Mononuclear cell (primary cell): Measurements from ENCODE around the gene ITSN1. TPM values are rescaled to one million over a fixed set of nuclear protein-coding genes. Genes with fewer than 3 reads are reported as not detected.
"Not testable (repeated sequence)": the region's sequence is repeated elsewhere in the genome, so short reads cannot be mapped to it uniquely, and the experiment has no call there.

ENCODE experiments used
- H3K27me3 ChIP-seq: 2 replicates; pipeline ENCODE4 v1.6.0; 2011; ENCODE audit warnings: low read length, control low read depth; ENCODE audit not compliant: insufficient read depth
- H3K4me1 ChIP-seq: 2 replicates; pipeline ENCODE4 v1.5.1; 2011; ENCODE audit warnings: mild to moderate bottlenecking, low read length, control low read depth; ENCODE audit not compliant: insufficient read depth
- H3K4me3 ChIP-seq: 2 replicates; pipeline ENCODE4 v1.5.1; 2011; ENCODE audit warnings: mild to moderate bottlenecking, low read length, moderate library complexity
- H3K9me3 ChIP-seq: 2 replicates; pipeline ENCODE4 v1.5.1; 2011; ENCODE audit warnings: low read depth, mild to moderate bottlenecking, control low read depth, low read length
- total RNA-seq: library from RNA; depleted of rRNA; stranded (reverse); fragments of >200 nt; gene quantifications from one replicate; pipeline ENCODE4 v1.2.3, GENCODE V29; 2012

ITSN1 gene
- total RNA-seq, 1 donor, result 2.1 TPM

DNA sequence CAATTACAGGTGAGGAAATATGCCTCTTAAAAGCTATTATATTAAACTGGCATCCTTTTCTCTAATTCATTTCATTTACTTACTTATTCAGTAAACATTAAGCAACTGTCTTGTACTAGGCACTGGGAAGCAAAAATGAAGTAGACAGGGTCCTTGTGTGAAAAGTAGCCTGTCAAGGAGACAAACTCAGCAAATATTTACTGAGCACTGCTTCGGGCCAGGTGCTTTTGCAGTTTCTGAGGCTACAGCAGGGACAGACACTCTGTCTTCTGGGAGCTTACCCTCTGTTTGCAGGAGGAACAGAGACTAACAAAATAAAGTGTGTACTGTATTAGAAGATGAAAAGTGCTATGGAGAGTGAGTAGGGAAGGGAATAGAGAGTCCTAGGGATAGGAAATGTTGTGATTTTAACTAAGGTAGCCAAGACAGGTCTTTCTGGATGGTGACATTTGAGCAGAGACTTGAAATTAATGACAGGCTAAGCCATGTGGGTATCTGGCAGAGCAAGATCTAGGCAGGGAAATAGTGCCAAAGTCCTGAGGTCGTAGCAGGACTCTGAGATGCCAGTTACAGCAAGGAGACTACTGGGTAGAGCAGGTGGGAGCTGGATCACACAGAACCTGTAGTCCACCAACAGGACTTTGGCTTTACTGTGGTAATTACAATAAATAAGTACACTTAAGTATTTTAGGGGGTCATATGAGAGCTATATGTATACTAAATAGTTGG, 133.0 kb downstream of the ITSN1 start:
- Histone ChIP-seq H3K4me3 (no peak overlapping the region), H3K9me3 (no peaks in the 10 kb centered on the region), H3K27me3 (no peaks in the 10 kb centered on the region), H3K4me1 (no peaks in the 10 kb centered on the region)

DNA sequence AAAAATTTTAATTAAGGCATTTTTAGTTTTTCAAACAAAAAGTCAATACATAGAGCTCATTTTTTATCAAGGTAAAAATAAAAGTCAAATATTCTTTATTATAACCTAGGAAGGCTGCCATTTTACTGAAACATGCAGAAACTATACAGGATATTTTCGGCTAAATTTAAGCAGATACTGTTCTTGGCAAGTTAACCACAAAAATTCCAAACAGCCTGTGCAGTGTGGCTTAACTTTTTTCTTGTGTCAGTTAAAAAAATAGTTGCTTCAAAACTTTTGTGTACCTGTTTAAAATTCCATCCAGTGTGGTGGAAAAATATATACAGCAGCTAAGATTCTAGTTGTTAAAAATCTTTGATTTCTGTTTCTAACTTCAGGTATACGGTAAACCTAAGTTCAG, 138.3 kb downstream of the ITSN1 start:
- Histone ChIP-seq H3K4me3 (no peak overlapping the region), H3K27me3 (no peaks in the 10 kb centered on the region), H3K9me3 (no peaks in the 10 kb centered on the region), H3K4me1 (no peaks in the 10 kb centered on the region)

- H3K4me3 ChIP-seq, result no peak overlapping the region
- no peaks in the 10 kb centered on the region for H3K27me3 ChIP-seq
- no peaks in the 10 kb centered on the region for H3K9me3 ChIP-seq
- no peaks in the 10 kb centered on the region for H3K4me1 ChIP-seq
Observed at GRCh38 chr21:33781121-33781520, 138.8 kb downstream of the ITSN1 start.

GRCh38 chr21:33783187-33783979, 141.1 kb downstream of the ITSN1 start:
- no peaks in the 10 kb centered on the region for H3K9me3 ChIP-seq
- H3K27me3 ChIP-seq, result no peaks in the 10 kb centered on the region
- no peak overlapping the region for H3K4me3 ChIP-seq
- no peaks in the 10 kb centered on the region for H3K4me1 ChIP-seq

DNA sequence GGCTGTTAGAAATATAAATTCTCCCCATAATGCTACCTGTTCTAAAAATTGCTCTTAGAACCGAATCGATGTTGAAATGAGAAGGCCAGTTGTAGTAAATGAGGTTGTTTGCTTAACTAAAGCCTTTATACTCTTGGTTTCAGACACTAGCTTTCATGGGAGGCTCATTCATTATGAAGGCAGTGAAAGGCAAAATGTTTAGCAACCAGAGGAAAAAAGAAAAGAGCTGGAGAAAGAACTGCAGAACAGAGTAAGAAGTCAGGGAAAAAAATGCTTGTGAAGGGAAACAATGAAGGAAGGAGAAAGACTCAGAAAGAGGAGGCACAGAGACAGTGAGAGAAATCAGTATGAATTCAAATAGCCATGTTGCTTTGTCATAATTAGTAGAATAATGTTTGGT, 145.1 kb downstream of the ITSN1 start:
- H3K27me3 ChIP-seq, result no peaks in the 10 kb centered on the region
- H3K9me3 ChIP-seq, result no peaks in the 10 kb centered on the region
- H3K4me3 ChIP-seq, result no peak overlapping the region

DNA sequence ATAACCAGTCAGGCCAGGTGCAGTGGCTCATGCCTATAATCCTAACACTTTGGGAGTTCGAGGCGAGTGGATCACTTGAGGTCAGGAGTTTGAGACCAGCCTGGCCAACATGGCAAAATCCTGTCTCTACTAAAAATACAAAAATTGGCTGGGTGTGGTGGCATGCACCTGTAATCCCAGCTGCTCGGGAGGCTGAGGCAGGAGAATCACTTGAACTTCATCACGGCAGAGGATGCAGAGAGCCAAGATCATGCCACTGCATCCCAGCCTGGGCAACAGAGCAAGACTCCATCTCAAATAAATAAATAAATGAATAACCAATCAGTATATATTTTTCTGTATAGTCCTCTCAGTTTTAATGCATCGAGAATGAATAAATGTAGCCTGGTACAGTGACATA, 146.1 kb downstream of the ITSN1 start:
- H3K27me3 ChIP-seq, H3K4me3 ChIP-seq, H3K4me1 ChIP-seq, H3K9me3 ChIP-seq: not testable (repeated sequence)

More for the DNA sequence above, 145.1 kb downstream of the ITSN1 start:
- no peaks in the 10 kb centered on the region for H3K4me1 ChIP-seq

DNA sequence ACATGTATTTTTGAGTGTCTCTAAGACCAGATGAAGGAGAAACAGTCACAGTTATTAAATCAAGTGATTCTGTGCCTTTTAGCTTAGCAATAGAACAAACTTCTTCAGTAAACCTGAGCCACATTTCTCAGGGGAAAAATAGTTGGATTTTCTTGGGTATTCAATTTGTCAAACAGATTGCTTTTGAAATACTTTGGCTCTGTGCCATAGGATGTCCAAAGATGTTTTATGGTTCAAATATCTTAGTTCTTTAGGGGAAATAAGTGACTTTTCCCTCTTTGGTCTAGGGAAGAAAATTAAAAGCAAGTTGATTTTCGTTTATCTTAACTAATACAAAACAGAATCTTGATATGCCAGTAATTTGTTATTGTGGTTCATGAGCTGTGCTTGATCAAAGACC, 147.4 kb downstream of the ITSN1 start:
- H3K27me3 ChIP-seq, result no peaks in the 10 kb centered on the region
- H3K9me3 ChIP-seq, result no peaks in the 10 kb centered on the region
- H3K4me3 ChIP-seq, result no peak overlapping the region
- no peaks in the 10 kb centered on the region for H3K4me1 ChIP-seq

GRCh38 chr21:33791073-33791472, 148.8 kb downstream of the ITSN1 start:
- H3K4me1 ChIP-seq, result no peaks in the 10 kb centered on the region
- no peaks in the 10 kb centered on the region for H3K9me3 ChIP-seq
- H3K4me3 ChIP-seq, result no peak overlapping the region
- no peaks in the 10 kb centered on the region for H3K27me3 ChIP-seq

DNA sequence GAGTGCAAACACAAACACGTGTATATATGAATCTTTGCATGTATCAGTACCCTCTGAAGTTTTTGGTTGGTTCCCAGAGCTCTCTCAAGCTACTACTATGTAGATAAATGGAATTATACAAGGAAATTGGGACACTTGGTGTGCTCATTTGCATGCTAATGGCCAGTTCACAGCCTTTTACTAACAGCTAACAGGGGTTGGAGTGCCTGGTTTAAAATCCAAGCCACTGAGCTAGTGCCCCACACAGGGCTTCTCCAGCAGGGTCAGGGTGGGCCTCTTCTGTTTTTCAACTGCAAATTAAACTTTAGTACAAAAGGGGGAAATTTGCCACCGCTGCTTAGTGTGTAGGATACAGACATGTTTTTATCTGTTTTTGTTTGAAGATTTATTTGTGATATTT, 152.3 kb downstream of the ITSN1 start:
- Histone ChIP-seq H3K4me3 (no peak overlapping the region), H3K4me1 (no peaks in the 10 kb centered on the region), H3K9me3 (no peaks in the 10 kb centered on the region), H3K27me3 (no peaks in the 10 kb centered on the region)

DNA sequence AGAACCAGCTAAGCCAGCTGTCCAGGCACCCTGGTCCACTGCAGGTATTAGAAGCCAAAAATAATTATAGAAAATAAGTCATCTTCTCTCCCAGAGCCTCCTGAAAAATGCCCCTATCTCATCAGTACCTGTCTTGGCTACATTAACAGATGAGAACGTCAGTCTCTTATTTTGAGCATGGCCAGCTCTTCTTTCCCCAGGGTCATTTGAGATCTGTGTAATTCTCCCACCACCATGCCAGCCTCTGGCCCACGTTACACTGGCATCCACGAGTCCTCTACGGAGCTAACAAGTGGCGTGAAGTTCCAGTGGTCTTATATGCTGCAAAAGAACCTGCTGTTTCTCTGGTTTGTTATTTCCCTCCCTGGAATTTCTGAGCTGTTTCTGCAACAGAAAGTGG, 155.3 kb downstream of the ITSN1 start:
- Histone ChIP-seq H3K27me3 (no peaks in the 10 kb centered on the region), H3K9me3 (no peaks in the 10 kb centered on the region), H3K4me1 (no peaks in the 10 kb centered on the region), H3K4me3 (no peak overlapping the region)

GRCh38 chr21:33799378-33800090, 157.2 kb downstream of the ITSN1 start:
- Histone ChIP-seq H3K27me3 (no peaks in the 10 kb centered on the region), H3K4me1 (no peaks in the 10 kb centered on the region), H3K4me3 (no peak overlapping the region), H3K9me3 (no peaks in the 10 kb centered on the region)

DNA sequence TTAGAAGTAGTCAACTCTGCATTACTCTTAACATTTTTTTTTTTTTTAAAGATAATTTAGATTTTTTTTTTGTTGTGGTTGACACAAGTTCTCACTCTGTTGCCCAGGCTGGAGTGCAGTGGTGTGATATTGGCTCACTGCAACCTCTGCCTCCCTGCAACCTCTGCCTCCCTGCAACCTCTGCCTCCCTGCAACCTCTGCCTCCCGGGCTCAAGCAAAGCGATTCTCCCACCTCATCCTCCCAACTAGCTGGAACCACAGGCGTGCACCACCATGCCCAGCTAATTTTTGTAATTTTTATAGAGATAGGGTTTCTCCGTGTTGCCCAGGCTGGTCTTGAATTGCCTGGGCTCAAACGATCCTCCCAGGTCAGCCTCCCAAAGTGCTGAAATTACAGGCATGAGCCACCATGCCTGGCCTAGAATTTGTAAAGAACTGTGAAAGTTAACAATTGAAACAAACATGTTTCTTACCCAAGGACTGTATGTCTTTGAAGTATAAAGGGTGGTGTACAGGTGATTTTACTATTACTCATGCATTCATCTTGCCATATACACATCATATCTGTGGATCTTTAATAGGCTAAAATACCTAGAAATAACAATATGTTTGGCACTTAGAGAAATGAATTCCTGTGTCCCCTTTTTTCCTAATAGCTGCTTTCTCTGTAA, 158.6 kb downstream of the ITSN1 start:
- Histone ChIP-seq H3K9me3 (no peaks in the 10 kb centered on the region), H3K4me1 (no peaks in the 10 kb centered on the region), H3K27me3 (no peaks in the 10 kb centered on the region), H3K4me3 (no peak overlapping the region)

- no peaks in the 10 kb centered on the region for H3K9me3 ChIP-seq
- no peaks in the 10 kb centered on the region for H3K27me3 ChIP-seq
- no peaks in the 10 kb centered on the region for H3K4me1 ChIP-seq
- no peak overlapping the region for H3K4me3 ChIP-seq
Observed at GRCh38 chr21:33801424-33802405, 159.4 kb downstream of the ITSN1 start.

- Histone ChIP-seq H3K4me3 (no peak overlapping the region), H3K27me3 (no peaks in the 10 kb centered on the region), H3K4me1 (no peaks in the 10 kb centered on the region), H3K9me3 (no peaks in the 10 kb centered on the region)
Observed at GRCh38 chr21:33802481-33802880, 160.2 kb downstream of the ITSN1 start.
